AG20443 (cell line): ENCODE results near the gene DCST1.

Experiments used
- DNase-seq: peaks from one replicate; pipeline ENCODE4 v3.0.0; 2012; ENCODE audit warnings: low spot score, mixed read lengths

The DCST1 gene

DNA sequence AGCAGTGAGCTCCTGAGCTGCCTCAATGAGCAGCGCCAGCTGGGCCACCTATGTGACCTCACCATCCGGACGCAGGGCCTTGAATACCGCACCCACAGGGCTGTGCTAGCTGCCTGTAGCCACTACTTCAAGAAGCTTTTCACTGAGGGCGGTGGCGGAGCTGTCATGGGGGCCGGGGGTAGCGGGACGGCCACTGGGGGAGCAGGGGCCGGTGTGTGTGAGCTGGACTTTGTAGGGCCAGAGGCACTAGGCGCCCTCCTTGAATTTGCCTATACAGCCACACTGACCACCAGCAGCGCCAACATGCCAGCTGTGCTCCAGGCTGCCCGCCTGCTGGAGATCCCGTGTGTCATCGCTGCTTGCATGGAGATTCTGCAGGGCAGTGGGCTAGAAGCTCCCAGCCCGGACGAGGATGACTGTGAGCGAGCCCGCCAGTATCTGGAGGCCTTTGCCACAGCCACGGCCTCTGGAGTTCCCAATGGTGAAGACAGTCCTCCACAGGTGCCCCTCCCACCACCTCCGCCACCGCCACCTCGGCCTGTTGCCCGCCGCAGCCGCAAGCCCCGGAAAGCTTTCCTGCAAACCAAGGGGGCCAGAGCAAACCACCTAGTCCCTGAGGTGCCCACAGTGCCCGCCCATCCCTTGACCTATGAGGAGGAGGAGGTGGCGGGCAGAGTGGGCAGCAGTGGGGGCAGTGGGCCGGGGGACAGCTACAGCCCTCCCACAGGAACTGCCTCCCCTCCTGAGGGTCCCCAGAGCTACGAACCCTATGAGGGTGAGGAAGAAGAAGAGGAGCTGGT, 18.7 kb upstream of the DCST1 start:
- DNase-seq = no peak

DNA sequence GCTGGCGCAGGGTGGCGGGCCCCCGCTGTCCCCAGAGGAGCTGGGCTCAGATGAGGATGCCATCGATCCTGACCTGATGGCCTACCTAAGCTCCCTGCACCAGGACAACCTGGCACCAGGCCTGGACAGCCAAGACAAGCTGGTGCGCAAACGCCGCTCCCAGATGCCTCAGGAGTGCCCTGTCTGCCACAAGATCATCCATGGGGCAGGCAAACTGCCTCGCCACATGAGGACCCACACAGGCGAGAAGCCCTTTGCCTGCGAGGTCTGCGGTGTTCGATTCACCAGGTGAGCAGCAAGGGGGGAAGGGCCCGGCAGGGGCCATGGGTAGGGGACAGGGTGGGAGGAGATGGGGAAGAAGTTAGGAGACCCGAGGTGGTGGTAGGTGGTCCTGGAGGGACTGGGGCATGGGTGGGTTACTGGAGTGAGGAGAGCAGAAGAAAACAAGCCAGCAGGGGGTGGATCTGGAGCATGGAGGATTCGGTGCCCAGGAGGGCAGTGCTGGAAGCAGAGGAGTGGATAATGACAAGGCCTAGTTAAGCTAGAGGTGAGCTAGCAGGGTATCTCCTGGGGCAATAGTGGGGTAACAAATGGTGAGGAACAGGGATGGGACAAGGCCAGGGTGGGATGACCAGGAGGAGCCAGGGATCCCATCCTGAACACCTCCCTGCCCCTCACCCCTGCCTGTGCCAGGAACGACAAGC, 17.9 kb upstream of the DCST1 start:
- no peak for DNase-seq

GRCh38 chr1:155016231-155016831, 17.3 kb upstream of the DCST1 start:
- no peak for DNase-seq

- DNase-seq = peak; percentile 91
These were observed 16.3 kb upstream of the DCST1 start for GRCh38 chr1:155017041-155017945.

GRCh38 chr1:155017946-155018316, 15.7 kb upstream of the DCST1 start:
- DNase-seq = no peak

- DNase-seq = no peak
These were observed 14.8 kb upstream of the DCST1 start for GRCh38 chr1:155018617-155019348.

DNA sequence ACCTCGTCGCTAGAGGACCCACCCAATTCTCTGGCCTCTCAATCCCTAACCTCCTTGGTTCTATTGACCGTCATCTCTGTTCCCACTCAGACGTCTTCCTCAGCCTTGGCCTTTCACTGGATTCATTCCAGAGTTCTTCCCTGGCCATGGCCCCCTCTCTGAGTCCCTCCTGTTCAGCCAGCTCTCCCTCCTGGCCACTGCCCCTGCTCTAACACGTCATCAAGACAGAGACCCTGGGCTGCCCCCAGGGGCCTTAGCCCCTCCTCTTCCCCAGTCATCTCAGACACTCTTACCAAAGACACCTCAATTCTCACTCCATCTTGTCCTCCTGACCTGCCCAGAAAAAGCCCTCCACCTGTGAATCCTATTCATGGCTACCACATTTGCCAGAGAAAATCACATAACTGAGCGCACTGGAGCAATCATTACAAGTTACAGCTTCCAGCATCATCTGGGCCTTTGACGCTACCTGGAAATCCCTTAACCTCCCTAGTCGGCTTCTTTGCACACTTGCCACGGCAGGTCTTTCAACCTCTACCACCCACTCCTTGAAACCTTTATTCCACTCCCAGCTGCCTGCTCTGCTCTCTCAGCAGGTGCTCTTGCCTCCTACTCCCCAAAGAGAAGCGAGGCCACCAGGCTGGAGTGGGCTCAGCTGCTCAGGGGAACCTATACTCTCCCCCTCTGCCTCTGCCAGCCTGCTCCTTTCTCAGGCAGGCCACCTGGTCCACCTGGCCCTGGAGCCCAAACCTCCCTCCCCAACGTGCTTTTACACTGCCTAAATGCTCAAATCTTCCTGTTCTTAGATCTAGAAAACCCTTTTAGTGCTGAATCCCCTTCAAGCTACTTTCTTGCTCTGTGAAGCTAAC, 14.0 kb upstream of the DCST1 start:
- DNase-seq = no peak

- DNase-seq = no peak
These were observed 11.3 kb upstream of the DCST1 start for GRCh38 chr1:155022136-155022926.

- DNase-seq = no peak
These were observed 10.7 kb upstream of the DCST1 start for GRCh38 chr1:155022927-155023236.

- no peak for DNase-seq
These were observed 10.0 kb upstream of the DCST1 start for GRCh38 chr1:155023627-155024026.

GRCh38 chr1:155024315-155024714, 9.3 kb upstream of the DCST1 start:
- DNase-seq = no peak

DNA sequence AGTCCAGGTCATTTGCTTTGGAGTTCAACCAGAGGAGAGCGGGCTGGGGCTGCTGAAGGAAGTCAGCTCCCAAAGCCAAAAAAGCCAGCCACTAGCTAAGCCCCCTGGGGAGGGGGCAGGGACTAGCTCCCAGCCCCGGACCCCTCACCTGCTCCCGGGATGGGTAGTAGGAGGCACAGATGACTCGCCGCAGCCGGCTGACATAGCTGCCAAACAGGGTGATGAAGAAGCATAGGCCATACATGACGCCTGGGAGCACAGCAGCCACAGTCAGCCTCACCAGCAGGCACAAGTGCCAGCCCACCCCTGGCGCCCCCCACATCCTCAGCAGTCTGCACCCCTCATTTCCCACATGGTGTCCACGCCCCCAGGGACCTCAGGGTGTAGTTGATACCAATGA, 7.5 kb upstream of the DCST1 start:
- no peak for DNase-seq

DNA sequence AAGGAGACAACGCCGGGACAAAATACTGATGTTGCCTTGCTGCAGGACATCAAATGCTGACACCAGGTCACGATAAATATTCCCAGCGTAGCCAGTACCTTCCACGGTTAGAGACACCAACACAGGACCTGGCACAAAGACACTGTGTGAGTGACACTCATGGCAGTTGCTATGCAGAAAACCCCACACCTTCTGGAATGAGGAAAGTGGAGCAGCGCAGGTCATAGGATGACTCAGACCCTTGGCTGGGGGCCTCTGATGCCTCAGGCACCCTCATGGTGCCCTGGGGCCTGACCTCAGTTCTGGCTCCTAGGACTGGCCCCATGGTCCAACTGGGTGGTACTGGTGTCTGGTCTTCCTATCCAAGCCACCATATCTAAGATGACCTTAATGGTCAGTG, 7.0 kb upstream of the DCST1 start:
- no peak for DNase-seq

- DNase-seq = no peak
These were observed 3.9 kb upstream of the DCST1 start for GRCh38 chr1:155029513-155030242.

DNA sequence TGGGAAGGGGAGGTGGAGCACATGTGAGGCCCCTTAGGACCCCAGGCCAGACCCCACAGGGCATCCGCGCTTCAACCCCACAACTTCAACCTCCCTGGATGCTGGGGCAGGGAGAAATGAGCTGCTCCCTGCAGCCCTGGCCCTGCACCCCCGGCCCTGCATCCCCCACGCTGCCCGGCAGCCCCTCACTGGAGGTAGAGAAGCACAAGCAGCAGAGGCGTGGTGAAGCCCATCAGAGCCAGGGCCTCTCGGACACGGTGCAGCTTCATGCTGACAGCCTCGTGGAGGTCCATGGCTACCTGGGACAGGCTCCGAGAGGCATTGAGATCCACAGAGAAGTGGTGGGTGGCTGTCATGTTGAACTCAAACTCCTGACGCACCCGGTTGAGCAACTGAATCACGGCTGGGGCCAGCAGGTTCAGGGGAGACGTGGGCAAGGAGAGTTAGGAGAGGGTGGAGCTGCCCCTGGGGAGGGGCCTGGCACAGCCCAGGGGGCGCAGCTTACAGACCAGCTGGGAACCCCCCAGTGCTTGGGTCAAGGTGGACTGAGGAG, 3.3 kb upstream of the DCST1 start:
- DNase-seq = no peak

- DNase-seq = no peak
These were observed 2.7 kb upstream of the DCST1 start for GRCh38 chr1:155030899-155031298.

GRCh38 chr1:155032886-155033285, 738 bp upstream of the DCST1 start:
- no peak for DNase-seq

GRCh38 chr1:155034318-155035208, 939 bp downstream of the DCST1 start:
- DNase-seq = no peak
